Stomach (tissue), 9 donors: ENCODE measurements around the gene BOLA1. TPM values are rescaled to one million over a fixed set of nuclear protein-coding genes. Genes with fewer than 3 reads are reported as not detected.
"Not testable (repeated sequence)": the region's sequence is repeated elsewhere in the genome, so short reads cannot be mapped to it uniquely, and the experiment has no call there.

Source experiments
- DNase-seq, 2 donors: peaks; one replicate each; pipeline versions ENCODE4 v3.0.0 to v3.0.0-alpha.2; 2013 to 2019
- H3K27ac ChIP-seq, 5 donors: fragments of 200-600 bp in 4 of 5; sonication (generic) in 4 of 5; one replicate each; pipeline ENCODE4 v1.5.1; 2013 to 2019; ENCODE audit warnings: mild to moderate bottlenecking in 1 of 5, moderate library complexity in 1 of 5
- H3K27me3 ChIP-seq, 3 donors: fragments of 200-600 bp; sonication (generic); one replicate each; pipeline ENCODE4 v1.5.1; 2017 to 2019; ENCODE audit warnings: mixed run types in 1 of 3
- H3K36me3 ChIP-seq, 4 donors: fragments of 200-600 bp; sonication (generic); 1 replicate in 3 of 4; 2 replicates in 1 of 4; pipeline ENCODE4 v1.5.1; 2016 to 2019
- H3K4me1 ChIP-seq, 4 donors: fragments of 200-600 bp; sonication (generic); one replicate each; pipeline ENCODE4 v1.5.1; 2016 to 2019
- H3K4me3 ChIP-seq, 4 donors: fragments of 200-600 bp; sonication (generic) in 3 of 4; one replicate each; pipeline ENCODE4 v1.5.1; 2016 to 2019; ENCODE audit warnings: mild to moderate bottlenecking in 1 of 4
- H3K9me3 ChIP-seq, 4 donors: fragments of 200-600 bp; sonication (generic); one replicate each; pipeline ENCODE4 v1.5.1; 2016 to 2019
- CTCF ChIP-seq, 7 experiments: fragments of 450-650 bp in 4 of 7; fragments of 200-600 bp in 3 of 7; sonication (generic) in 3 of 7; IDR thresholded peaks; one replicate each; pipeline ENCODE4 v1.5.1; 2016 to 2019; ENCODE audit warnings: antibody characterized with exemption in 7 of 7, control low read depth in 2 of 7, mild to moderate bottlenecking in 1 of 7
- EP300 ChIP-seq: sonication (generic); formaldehyde crosslinking; IDR thresholded peaks from one replicate; pipeline ENCODE4 v1.6.1; 2017; ENCODE audit warnings: antibody characterized with exemption
- POLR2A ChIP-seq, 4 donors: fragments of 450-650 bp; IDR thresholded peaks; one replicate each; pipeline ENCODE4 v1.6.1; 2016; ENCODE audit warnings: antibody characterized with exemption in 4 of 4, control low read depth in 2 of 4, mild to moderate bottlenecking in 1 of 4, moderate library complexity in 1 of 4
- POLR2AphosphoS5 ChIP-seq, 3 donors: sonication (generic); formaldehyde crosslinking; IDR thresholded peaks; one replicate each; pipeline ENCODE4 v1.6.1; 2016; ENCODE audit warnings: antibody characterized with exemption in 3 of 3
- WGBS, 5 donors: extraction: QIAGEN DNeasy Blood & Tissue Kit in 3 of 5; methylation state at CpG; one replicate each; pipeline versions ENCODE4 v1.1.5 to v1.1.7; 2013 to 2018; 5-methylcytosine and 5-hydroxymethylcytosine counted together
- intact Hi-C: fragments of 100-400 bp; cut with DNase I; formaldehyde crosslinking; loops from one replicate; pipeline ENCODE4 v1.15.1; 2023; ENCODE audit warnings: low total_unique reads
- polyA plus RNA-seq, 3 donors: library from polyadenylated mRNA; stranded (reverse); fragments of 200-250 nt; gene quantifications; one replicate each; pipeline ENCODE4 v1.2.3, GENCODE V29; 2013
- total RNA-seq, 5 donors: library from RNA; depleted of rRNA; stranded (reverse); fragments of >200 nt; gene quantifications; one replicate each; pipeline versions ENCODE4 v1.1.0 to v1.2.3, GENCODE V29; 2014 to 2016
- donor health status: healthy with polysubstance abuse.
- donor health status: Bipolar disorder and iron deficiency.
- donor health status: healthy.

The BOLA1 gene
- total and polyA plus RNA-seq, 8 donors, result 2.9 to 48.7 (median 24.4) TPM

GRCh38 chr1:149861497-149862054, 37.8 kb upstream of the BOLA1 start:
- intact Hi-C loops, H3K27me3 ChIP-seq, H3K27ac ChIP-seq, H3K36me3 ChIP-seq, DNase-seq, H3K9me3 ChIP-seq, H3K4me3 ChIP-seq, H3K4me1 ChIP-seq: not testable (repeated sequence)
- WGBS, 5 donors, result no CpG with 5 or more reads among the region's 32 CpGs

GRCh38 chr1:149866887-149867286, 32.5 kb upstream of the BOLA1 start:
- no CpG with 5 or more reads among the region's 2 CpGs for WGBS, 5 donors
- intact Hi-C loops, H3K27me3 ChIP-seq, H3K9me3 ChIP-seq, H3K4me1 ChIP-seq, H3K4me3 ChIP-seq, DNase-seq, H3K36me3 ChIP-seq, H3K27ac ChIP-seq: not testable (repeated sequence)

- H3K36me3 ChIP-seq, intact Hi-C loops, H3K4me3 ChIP-seq, H3K9me3 ChIP-seq, H3K27ac ChIP-seq, H3K4me1 ChIP-seq, H3K27me3 ChIP-seq, DNase-seq: not testable (repeated sequence)
- no CpG with 5 or more reads among the region's 4 CpGs for WGBS, 5 donors
Measured at GRCh38 chr1:149873060-149873459, 26.3 kb upstream of the BOLA1 start.

- H3K4me1 ChIP-seq, result no peaks in the 10 kb centered on the region
- no peak for DNase-seq
- H3K27ac ChIP-seq, result no peak overlapping the region
- no peak overlapping the region for H3K4me3 ChIP-seq
- 87 to 95% (median 94%) methylated on average over 7 of the region's 7 CpGs for WGBS, 5 donors
- no peaks in the 10 kb centered on the region for H3K9me3 ChIP-seq
- intact Hi-C loops, result no loop called here
- H3K36me3 ChIP-seq, result no peaks in the 10 kb centered on the region
- H3K27me3 ChIP-seq, result no peaks in the 10 kb centered on the region
- TF ChIP-seq POLR2A (IDR thresholded peaks at IDR 0.05), result no peak
- no peak for TF ChIP-seq CTCF (IDR thresholded peaks at IDR 0.05)
- no peak for TF ChIP-seq POLR2AphosphoS5 (IDR thresholded peaks at IDR 0.05)
- no peak for TF ChIP-seq EP300
Measured at GRCh38 chr1:149877211-149877946, 22.0 kb upstream of the BOLA1 start.

GRCh38 chr1:149879556-149879955, 19.8 kb upstream of the BOLA1 start:
- Histone ChIP-seq H3K27me3 (no peaks in the 10 kb centered on the region), H3K27ac (no peak overlapping the region), H3K4me1 (peaks cover 7 to 16% (median 11%) of the 10 kb centered on the region in 4 donors), H3K9me3 (no peaks in the 10 kb centered on the region), H3K4me3 (no peak overlapping the region), H3K36me3 (no peaks in the 10 kb centered on the region)
- intact Hi-C loops, result no loop called here
- TF ChIP-seq EP300, result no peak
- TF ChIP-seq POLR2A (IDR thresholded peaks at IDR 0.05), result no peak
- no peak for TF ChIP-seq POLR2AphosphoS5 (IDR thresholded peaks at IDR 0.05)
- no peak for TF ChIP-seq CTCF (IDR thresholded peaks at IDR 0.05)
- DNase-seq, result peak in 1 of 2 donors; percentile 18
- 79 to 95% (median 91%) methylated on average over 1 of the region's 1 CpG for WGBS, 5 donors

- DNase-seq, result peak in 1 of 2 donors; percentile 33
- intact Hi-C loops, result no loop called here
- no peaks in the 10 kb centered on the region for H3K27me3 ChIP-seq
- H3K9me3 ChIP-seq, result no peaks in the 10 kb centered on the region
- H3K4me1 ChIP-seq, result peaks cover 15 to 24% (median 18%) of the 10 kb centered on the region in 4 donors
- no peaks in the 10 kb centered on the region for H3K36me3 ChIP-seq
- TF ChIP-seq POLR2AphosphoS5 (IDR thresholded peaks at IDR 0.05) (no peak), CTCF (IDR thresholded peaks at IDR 0.05) (no peak), POLR2A (IDR thresholded peaks at IDR 0.05) (no peak), EP300 (no peak)
- H3K27ac ChIP-seq, result no peak overlapping the region
- no peak overlapping the region for H3K4me3 ChIP-seq
- 76 to 96% (median 93%) methylated on average over 1 of the region's 1 CpG for WGBS, 5 donors
Measured at GRCh38 chr1:149881876-149882275, 17.5 kb upstream of the BOLA1 start.
